GM12874 (cell line): ENCODE results near the gene RGS7.

ENCODE experiments used
- CTCF ChIP-seq: IDR thresholded peaks from 2 replicates; pipeline ENCODE4 v1.5.1; 2011; ENCODE audit warnings: low read depth, mild to moderate bottlenecking, control low read depth, low read length, moderate library complexity; ENCODE audit not compliant: insufficient read depth

The RGS7 gene

GRCh38 chr1:241063276-241063675, 293.7 kb downstream of the RGS7 start:
- TF ChIP-seq CTCF = no peak

DNA sequence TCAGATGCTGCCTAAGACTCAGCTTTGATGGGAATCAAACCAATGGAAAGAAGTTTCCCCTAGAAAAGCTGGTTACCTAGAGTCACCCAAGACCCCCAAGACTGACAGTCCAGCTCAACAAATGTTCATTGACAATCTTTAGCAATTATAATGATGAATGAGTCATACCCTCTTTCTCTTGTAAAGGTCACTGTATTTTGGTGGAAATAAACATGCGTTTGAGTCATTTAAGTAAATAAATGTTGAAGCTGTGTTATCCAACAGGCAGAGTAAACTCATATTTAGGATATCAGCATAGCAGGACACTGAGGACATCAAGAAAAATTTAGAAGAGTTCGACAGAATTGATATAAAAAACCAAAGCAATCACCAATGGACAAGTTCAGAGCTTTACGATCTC, 295.9 kb downstream of the RGS7 start:
- TF ChIP-seq CTCF = no peak

DNA sequence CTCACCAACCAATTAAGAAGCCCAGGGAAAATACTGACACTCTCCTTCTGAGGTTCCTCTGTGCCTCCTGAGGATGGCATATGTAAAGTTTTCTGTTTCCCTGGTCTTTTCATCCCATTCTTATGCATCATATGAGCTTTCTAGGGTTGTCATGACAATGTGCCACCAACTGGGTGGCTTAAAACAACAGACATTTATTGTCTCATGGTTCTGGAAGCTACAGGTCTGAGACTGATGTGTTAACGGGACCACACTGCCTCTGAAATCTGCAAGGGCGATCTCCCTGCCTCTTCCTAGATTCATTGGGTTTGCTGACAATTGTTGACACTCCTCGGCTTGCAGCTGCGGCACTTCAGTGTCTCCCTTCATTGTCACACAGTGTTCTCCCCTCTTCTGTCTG, 308.4 kb downstream of the RGS7 start:
- no peak for TF ChIP-seq CTCF

GRCh38 chr1:241045659-241046058, 311.3 kb downstream of the RGS7 start:
- TF ChIP-seq CTCF = no peak

DNA sequence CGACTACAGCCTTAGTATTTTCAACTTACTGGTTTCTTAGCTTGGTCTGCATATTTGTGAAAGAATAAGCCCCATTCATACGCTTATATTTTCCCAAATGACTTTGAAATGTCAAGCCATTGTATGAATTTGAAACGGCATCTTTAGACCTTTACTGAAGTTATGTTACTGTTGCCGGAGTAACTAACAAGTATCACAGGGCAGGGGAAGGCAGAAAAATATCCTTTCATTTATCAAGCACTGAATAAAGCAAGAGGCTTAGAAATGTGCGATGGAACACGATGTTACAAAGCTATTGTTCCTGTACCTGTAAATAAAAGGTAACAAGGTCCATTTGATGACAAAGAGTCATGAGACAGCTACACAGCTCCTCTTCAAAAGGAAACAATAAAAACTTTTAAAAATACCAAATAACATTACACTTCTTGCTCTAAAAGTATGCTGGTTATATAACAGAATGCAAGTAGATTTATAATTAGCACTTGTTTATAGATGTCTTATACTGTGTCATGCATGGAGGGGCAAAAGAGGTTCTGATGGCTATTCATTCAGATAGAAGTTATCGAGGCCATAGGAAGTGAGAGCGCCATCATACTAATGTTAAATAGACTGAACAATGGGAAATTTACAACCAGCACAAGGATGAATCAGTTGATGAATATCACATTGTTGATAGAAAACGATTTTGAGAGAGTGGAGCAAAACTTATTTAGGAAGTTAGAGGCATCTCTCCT, 322.6 kb downstream of the RGS7 start:
- TF ChIP-seq CTCF = no peak

DNA sequence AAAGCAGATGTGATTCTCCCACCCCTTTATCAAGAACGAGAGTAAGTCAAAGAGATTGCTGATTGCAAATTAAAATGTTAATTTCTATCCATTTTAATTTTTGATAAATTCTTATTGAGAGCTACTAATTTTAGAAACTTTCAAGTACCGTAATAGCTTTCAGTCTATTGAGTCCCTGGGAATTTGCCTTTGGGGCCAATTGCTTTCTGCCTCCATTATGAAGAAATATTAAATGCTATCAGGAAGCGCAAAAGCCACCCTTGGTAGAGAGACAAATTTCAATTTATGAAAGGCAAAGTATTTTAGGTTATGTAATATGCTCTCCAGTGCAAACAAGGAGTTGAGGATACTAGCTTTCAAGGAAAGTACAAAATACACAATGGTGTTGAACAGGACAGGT, 332.2 kb downstream of the RGS7 start:
- no peak for TF ChIP-seq CTCF

GRCh38 chr1:241022366-241022765, 334.6 kb downstream of the RGS7 start:
- no peak for TF ChIP-seq CTCF
